ENCODE measurements around the gene OLA1.

Gene OLA1

GRCh38 chr2:174051068-174051467 lies 197.3 kb downstream of the OLA1 start:
- no peak overlapping the region for H3K4me3 ChIP-seq (IDR thresholded peaks at IDR 0.05; ENCODE audit: insufficient read depth, low read depth, low read length)
- no peaks in the 10 kb centered on the region for H4K20me1 ChIP-seq (ENCODE audit: insufficient read depth)
- no peak overlapping the region for H3K4me2 ChIP-seq
- no peak overlapping the region for H2AFZ ChIP-seq (ENCODE audit: low read depth)
- H3K4me1 ChIP-seq (ENCODE audit: low read depth, poor library complexity, severe bottlenecking), result no peaks in the 10 kb centered on the region
- no peaks in the 10 kb centered on the region for H3K79me2 ChIP-seq (ENCODE audit: insufficient read depth, low read depth)
- TF ChIP-seq CTCF (conservative IDR thresholded peaks at IDR 0.05; ENCODE audit: low read depth, low read length), result no peak
- H3K27me3 ChIP-seq (ENCODE audit: insufficient read depth, low read depth), result no peaks in the 10 kb centered on the region
- no peak overlapping the region for H3K9ac ChIP-seq
- no peak overlapping the region for H3K27ac ChIP-seq
- no peaks in the 10 kb centered on the region for H3K36me3 ChIP-seq (ENCODE audit: insufficient read depth)

GRCh38 chr2:174049895-174050294 lies 198.4 kb downstream of the OLA1 start:
- no peak for TF ChIP-seq CTCF (conservative IDR thresholded peaks at IDR 0.05; ENCODE audit: low read depth, low read length)
- Histone ChIP-seq H3K36me3 (ENCODE audit: insufficient read depth) (no peaks in the 10 kb centered on the region), H3K4me3 (IDR thresholded peaks at IDR 0.05; ENCODE audit: insufficient read depth, low read depth, low read length) (no peak overlapping the region), H2AFZ (ENCODE audit: low read depth) (no peak overlapping the region), H3K4me1 (ENCODE audit: low read depth, poor library complexity, severe bottlenecking) (no peaks in the 10 kb centered on the region), H3K9ac (no peak overlapping the region), H3K79me2 (ENCODE audit: insufficient read depth, low read depth) (no peaks in the 10 kb centered on the region), H3K27me3 (ENCODE audit: insufficient read depth, low read depth) (no peaks in the 10 kb centered on the region), H3K27ac (no peak overlapping the region), H3K4me2 (no peak overlapping the region), H4K20me1 (ENCODE audit: insufficient read depth) (no peaks in the 10 kb centered on the region)

- Histone ChIP-seq H3K4me1 (ENCODE audit: low read depth, poor library complexity, severe bottlenecking) (no peaks in the 10 kb centered on the region), H3K27ac (no peak overlapping the region), H3K9ac (no peak overlapping the region), H3K4me2 (no peak overlapping the region), H3K27me3 (ENCODE audit: insufficient read depth, low read depth) (no peaks in the 10 kb centered on the region), H2AFZ (ENCODE audit: low read depth) (no peak overlapping the region), H3K4me3 (IDR thresholded peaks at IDR 0.05; ENCODE audit: insufficient read depth, low read depth, low read length) (no peak overlapping the region), H4K20me1 (ENCODE audit: insufficient read depth) (no peaks in the 10 kb centered on the region), H3K36me3 (ENCODE audit: insufficient read depth) (no peaks in the 10 kb centered on the region), H3K79me2 (ENCODE audit: insufficient read depth, low read depth) (no peaks in the 10 kb centered on the region)
- TF ChIP-seq CTCF (conservative IDR thresholded peaks at IDR 0.05; ENCODE audit: low read depth, low read length), result no peak
Measured at GRCh38 chr2:174048243-174048642, 200.1 kb downstream of the OLA1 start.

- no peak overlapping the region for H2AFZ ChIP-seq (ENCODE audit: low read depth)
- no peaks in the 10 kb centered on the region for H3K4me1 ChIP-seq (ENCODE audit: low read depth, poor library complexity, severe bottlenecking)
- no peaks in the 10 kb centered on the region for H3K27me3 ChIP-seq (ENCODE audit: insufficient read depth, low read depth)
- no peaks in the 10 kb centered on the region for H3K79me2 ChIP-seq (ENCODE audit: insufficient read depth, low read depth)
- H3K36me3 ChIP-seq (ENCODE audit: insufficient read depth), result no peaks in the 10 kb centered on the region
- TF ChIP-seq CTCF (conservative IDR thresholded peaks at IDR 0.05; ENCODE audit: low read depth, low read length), result no peak
- no peak overlapping the region for H3K27ac ChIP-seq
- no peak overlapping the region for H3K4me2 ChIP-seq
- no peak overlapping the region for H3K4me3 ChIP-seq (IDR thresholded peaks at IDR 0.05; ENCODE audit: insufficient read depth, low read depth, low read length)
- H4K20me1 ChIP-seq (ENCODE audit: insufficient read depth), result no peaks in the 10 kb centered on the region
- H3K9ac ChIP-seq, result no peak overlapping the region
Measured at GRCh38 chr2:174047746-174048145, 200.6 kb downstream of the OLA1 start.

GRCh38 chr2:174046172-174046571 lies 202.2 kb downstream of the OLA1 start:
- Histone ChIP-seq H3K4me3 (IDR thresholded peaks at IDR 0.05; ENCODE audit: insufficient read depth, low read depth, low read length) (no peak overlapping the region), H3K36me3 (ENCODE audit: insufficient read depth) (no peaks in the 10 kb centered on the region), H2AFZ (ENCODE audit: low read depth) (no peak overlapping the region), H3K79me2 (ENCODE audit: insufficient read depth, low read depth) (no peaks in the 10 kb centered on the region), H3K4me2 (no peak overlapping the region), H3K9ac (no peak overlapping the region), H3K27ac (no peak overlapping the region), H3K4me1 (ENCODE audit: low read depth, poor library complexity, severe bottlenecking) (no peaks in the 10 kb centered on the region), H4K20me1 (ENCODE audit: insufficient read depth) (no peaks in the 10 kb centered on the region), H3K27me3 (ENCODE audit: insufficient read depth, low read depth) (no peaks in the 10 kb centered on the region)
- TF ChIP-seq CTCF (conservative IDR thresholded peaks at IDR 0.05; ENCODE audit: low read depth, low read length), result no peak

Data from KMS-11 (cell line).